ENCODE measurements around the gene PKNOX2.

PKNOX2 gene

GRCh38 chr11:125364121-125364826, 199.7 kb downstream of the PKNOX2 start:
- no peak for DNase-seq (ENCODE audit: low spot score)

- DNase-seq (ENCODE audit: low spot score), result no peak
These were observed 200.8 kb downstream of the PKNOX2 start for GRCh38 chr11:125365196-125365931.

GRCh38 chr11:125367710-125368109, 203.2 kb downstream of the PKNOX2 start:
- DNase-seq (ENCODE audit: low spot score), result no peak

GRCh38 chr11:125368757-125369156, 204.2 kb downstream of the PKNOX2 start:
- no peak for DNase-seq (ENCODE audit: low spot score)

GRCh38 chr11:125369808-125370207, 205.3 kb downstream of the PKNOX2 start:
- DNase-seq (ENCODE audit: low spot score), result no peak

GRCh38 chr11:125370561-125371389, 206.2 kb downstream of the PKNOX2 start:
- DNase-seq (ENCODE audit: low spot score), result no peak

- DNase-seq (ENCODE audit: low spot score), result no peak
These were observed 206.9 kb downstream of the PKNOX2 start for GRCh38 chr11:125371431-125371935.

- DNase-seq (ENCODE audit: low spot score), result no peak
These were observed 207.5 kb downstream of the PKNOX2 start for GRCh38 chr11:125372088-125372487.

- no peak for DNase-seq (ENCODE audit: low spot score)
These were observed 208.4 kb downstream of the PKNOX2 start for GRCh38 chr11:125372911-125373310.

- DNase-seq (ENCODE audit: low spot score), result no peak
These were observed 209.2 kb downstream of the PKNOX2 start for GRCh38 chr11:125373426-125374391.

GRCh38 chr11:125374398-125374797, 209.8 kb downstream of the PKNOX2 start:
- DNase-seq (ENCODE audit: low spot score), result no peak

- DNase-seq (ENCODE audit: low spot score), result no peak
These were observed 210.6 kb downstream of the PKNOX2 start for GRCh38 chr11:125375146-125375545.

- peak; percentile 14 for DNase-seq (ENCODE audit: low spot score)
These were observed 211.6 kb downstream of the PKNOX2 start for GRCh38 chr11:125376117-125376516.

GRCh38 chr11:125376856-125377255, 212.3 kb downstream of the PKNOX2 start:
- no peak for DNase-seq (ENCODE audit: low spot score)

- DNase-seq (ENCODE audit: low spot score), result no peak
These were observed 213.5 kb downstream of the PKNOX2 start for GRCh38 chr11:125378083-125378482.

- DNase-seq (ENCODE audit: low spot score), result no peak
These were observed 214.0 kb downstream of the PKNOX2 start for GRCh38 chr11:125378571-125378970.

GRCh38 chr11:125379565-125379964, 215.0 kb downstream of the PKNOX2 start:
- no peak for DNase-seq (ENCODE audit: low spot score)

GRCh38 chr11:125379981-125380380, 215.4 kb downstream of the PKNOX2 start:
- no peak for DNase-seq (ENCODE audit: low spot score)

- DNase-seq (ENCODE audit: low spot score), result no peak
These were observed 216.3 kb downstream of the PKNOX2 start for GRCh38 chr11:125380756-125381445.

- DNase-seq (ENCODE audit: low spot score), result no peak
These were observed 217.0 kb downstream of the PKNOX2 start for GRCh38 chr11:125381499-125382044.
